HG02759 (cell line): ENCODE data around the gene ANKRD13D.
A peak's percentile ranks its signal among the peaks of the same experiment; 100 is the strongest.

Source experiments
- ATAC-seq: cut with Tn5 transposase; IDR thresholded peaks from one replicate; pipeline ENCODE4 v1.9.1; 2021; ENCODE audit warnings: mild to moderate bottlenecking, moderate library complexity; ENCODE audit not compliant: unreplicated experiment

The ANKRD13D gene

GRCh38 chr11:67273260-67273990 lies 15.7 kb upstream of the ANKRD13D start:
- ATAC-seq: no peak

GRCh38 chr11:67274768-67275605 lies 14.1 kb upstream of the ANKRD13D start:
- no peak for ATAC-seq

- no peak for ATAC-seq
Measured at GRCh38 chr11:67275606-67276409, 13.3 kb upstream of the ANKRD13D start.

GRCh38 chr11:67276781-67277230 lies 12.3 kb upstream of the ANKRD13D start:
- peak; percentile 14 for ATAC-seq

GRCh38 chr11:67277231-67277961 lies 11.7 kb upstream of the ANKRD13D start:
- ATAC-seq: peak; percentile 90

- ATAC-seq: no peak
Measured at GRCh38 chr11:67278135-67278938, 10.8 kb upstream of the ANKRD13D start.

GRCh38 chr11:67278939-67279588 lies 10.0 kb upstream of the ANKRD13D start:
- no peak for ATAC-seq

- ATAC-seq: no peak
Measured at GRCh38 chr11:67279589-67280340, 9.3 kb upstream of the ANKRD13D start.

- ATAC-seq: no peak
Measured at GRCh38 chr11:67280341-67280787, 8.7 kb upstream of the ANKRD13D start.

GRCh38 chr11:67280788-67281551 lies 8.1 kb upstream of the ANKRD13D start:
- ATAC-seq: no peak

GRCh38 chr11:67281552-67282150 lies 7.5 kb upstream of the ANKRD13D start:
- no peak for ATAC-seq

- no peak for ATAC-seq
Measured at GRCh38 chr11:67282155-67282875, 6.8 kb upstream of the ANKRD13D start.

GRCh38 chr11:67282876-67283371 lies 6.2 kb upstream of the ANKRD13D start:
- no peak for ATAC-seq

- no peak for ATAC-seq
Measured at GRCh38 chr11:67283481-67283963, 5.6 kb upstream of the ANKRD13D start.

- ATAC-seq: no peak
Measured at GRCh38 chr11:67284811-67285540, 4.1 kb upstream of the ANKRD13D start.
